Measurements from ENCODE around the gene ELFN1.

The ELFN1 gene

GRCh38 chr7:1736830-1737229, 66.8 kb downstream of the ELFN1 start:
- no peak for FAIRE-seq
- DNase-seq (ENCODE audit: extremely low spot score, insufficient read length, low read depth), result no peak

GRCh38 chr7:1737523-1737922, 67.4 kb downstream of the ELFN1 start:
- FAIRE-seq (no peak), DNase-seq (ENCODE audit: extremely low spot score, insufficient read length, low read depth) (no peak)

GRCh38 chr7:1737956-1738355, 67.9 kb downstream of the ELFN1 start:
- DNase-seq (ENCODE audit: extremely low spot score, insufficient read length, low read depth) (no peak), FAIRE-seq (no peak)

GRCh38 chr7:1738511-1738910, 68.4 kb downstream of the ELFN1 start:
- FAIRE-seq (no peak), DNase-seq (ENCODE audit: extremely low spot score, insufficient read length, low read depth) (no peak)

- FAIRE-seq, result no peak
- no peak for DNase-seq (ENCODE audit: extremely low spot score, insufficient read length, low read depth)
Measured at GRCh38 chr7:1738956-1739355, 68.9 kb downstream of the ELFN1 start.

GRCh38 chr7:1739593-1739992, 69.5 kb downstream of the ELFN1 start:
- DNase-seq (ENCODE audit: extremely low spot score, insufficient read length, low read depth) (no peak), FAIRE-seq (no peak)

- no peak for FAIRE-seq
- no peak for DNase-seq (ENCODE audit: extremely low spot score, insufficient read length, low read depth)
Measured at GRCh38 chr7:1740214-1740613, 70.1 kb downstream of the ELFN1 start.

- DNase-seq (ENCODE audit: extremely low spot score, insufficient read length, low read depth) (no peak), FAIRE-seq (no peak)
Measured at GRCh38 chr7:1741246-1741645, 71.2 kb downstream of the ELFN1 start.

- DNase-seq (ENCODE audit: extremely low spot score, insufficient read length, low read depth), result no peak
- FAIRE-seq, result no peak
Measured at GRCh38 chr7:1741751-1742554, 71.9 kb downstream of the ELFN1 start.

GRCh38 chr7:1742555-1743303, 72.7 kb downstream of the ELFN1 start:
- DNase-seq (ENCODE audit: extremely low spot score, insufficient read length, low read depth) (peak; percentile 36), FAIRE-seq (no peak)

- DNase-seq (ENCODE audit: extremely low spot score, insufficient read length, low read depth) (no peak), FAIRE-seq (no peak)
Measured at GRCh38 chr7:1743481-1744230, 73.6 kb downstream of the ELFN1 start.

GRCh38 chr7:1744296-1745017, 74.4 kb downstream of the ELFN1 start:
- no peak for FAIRE-seq
- no peak for DNase-seq (ENCODE audit: extremely low spot score, insufficient read length, low read depth)

- FAIRE-seq (no peak), DNase-seq (ENCODE audit: extremely low spot score, insufficient read length, low read depth) (no peak)
Measured at GRCh38 chr7:1745018-1745532, 75.0 kb downstream of the ELFN1 start.

- FAIRE-seq (no peak), DNase-seq (ENCODE audit: extremely low spot score, insufficient read length, low read depth) (no peak)
Measured at GRCh38 chr7:1745576-1746490, 75.8 kb downstream of the ELFN1 start.

- no peak for DNase-seq (ENCODE audit: extremely low spot score, insufficient read length, low read depth)
- no peak for FAIRE-seq
Measured at GRCh38 chr7:1746491-1746975, 76.5 kb downstream of the ELFN1 start.

GRCh38 chr7:1747004-1747801, 77.1 kb downstream of the ELFN1 start:
- FAIRE-seq, result no peak
- DNase-seq (ENCODE audit: extremely low spot score, insufficient read length, low read depth), result no peak

GRCh38 chr7:1748076-1748838, 78.2 kb downstream of the ELFN1 start:
- DNase-seq (ENCODE audit: extremely low spot score, insufficient read length, low read depth), result no peak
- FAIRE-seq, result no peak

Measured in GM18507 (cell line).